Kidney glomerular epithelial cell (primary cell): ENCODE data around the gene DAP.
"Not testable (repeated sequence)": the region's sequence is repeated elsewhere in the genome, so short reads cannot be mapped to it uniquely, and the experiment has no call there.

ENCODE experiments used
- DNase-seq: peaks from one replicate; lab custom pipeline; 2025; lab: John Stamatoyannopoulos, UW

DAP gene

GRCh38 chr5:10654566-10654965 is 106.5 kb downstream of the DAP start:
- DNase-seq, result no peak

GRCh38 chr5:10653751-10654400 is 107.2 kb downstream of the DAP start:
- no peak for DNase-seq

GRCh38 chr5:10653043-10653442 is 108.0 kb downstream of the DAP start:
- no peak for DNase-seq

GRCh38 chr5:10652606-10653005 is 108.4 kb downstream of the DAP start:
- no peak for DNase-seq

GRCh38 chr5:10652151-10652550 is 108.9 kb downstream of the DAP start:
- DNase-seq, result no peak

- no peak for DNase-seq
Measured at GRCh38 chr5:10649666-10650380, 111.2 kb downstream of the DAP start.

- DNase-seq, result no peak
Measured at GRCh38 chr5:10648806-10649665, 112.0 kb downstream of the DAP start.

- DNase-seq, result no peak
Measured at GRCh38 chr5:10647640-10648039, 113.4 kb downstream of the DAP start.

- no peak for DNase-seq
Measured at GRCh38 chr5:10645671-10646070, 115.4 kb downstream of the DAP start.

GRCh38 chr5:10645146-10645545 is 115.9 kb downstream of the DAP start:
- DNase-seq, result no peak

- no peak for DNase-seq
Measured at GRCh38 chr5:10644192-10644591, 116.8 kb downstream of the DAP start.

- DNase-seq, result no peak
Measured at GRCh38 chr5:10642367-10642766, 118.7 kb downstream of the DAP start.

GRCh38 chr5:10639846-10640368 is 121.1 kb downstream of the DAP start:
- no peak for DNase-seq

- DNase-seq, result not testable (repeated sequence)
Measured at GRCh38 chr5:10638723-10639122, 122.3 kb downstream of the DAP start.

- no peak for DNase-seq
Measured at GRCh38 chr5:10637944-10638343, 123.1 kb downstream of the DAP start.

- no peak for DNase-seq
Measured at GRCh38 chr5:10636363-10637142, 124.5 kb downstream of the DAP start.

GRCh38 chr5:10635867-10636350 is 125.1 kb downstream of the DAP start:
- DNase-seq, result peak; percentile 13

- DNase-seq, result peak; percentile 71
Measured at GRCh38 chr5:10635257-10635866, 125.7 kb downstream of the DAP start.

- DNase-seq, result no peak
Measured at GRCh38 chr5:10634562-10634961, 126.5 kb downstream of the DAP start.

- no peak for DNase-seq
Measured at GRCh38 chr5:10634050-10634449, 127.0 kb downstream of the DAP start.
